ENCODE measurements around the gene BSPRY.
"Not testable (repeated sequence)": the region's sequence is repeated elsewhere in the genome, so short reads cannot be mapped to it uniquely, and the experiment has no call there.

The BSPRY gene

GRCh38 chr9:113406873-113407511, 57.7 kb downstream of the BSPRY start:
- intact Hi-C loops (cut with DNase I; ENCODE audit: low total_unique reads), result loop anchor here (5.0 kb wide), 1 partner anchor 250 kb away; no protein-coding TSS in a partner anchor

GRCh38 chr9:113409481-113409880, 60.1 kb downstream of the BSPRY start:
- no peak for DNase-seq
- H3K36me3 ChIP-seq, result peaks cover 0 to 18% (median 17%) of the 10 kb centered on the region in 3 donors
- H3K4me1 ChIP-seq, result peaks cover 0 to 20% (median 12%) of the 10 kb centered on the region in 4 donors
- intact Hi-C loops (cut with DNase I; ENCODE audit: low total_unique reads), result loop anchor here (5.0 kb wide), 1 partner anchor 248 kb away; no protein-coding TSS in a partner anchor
- peak overlapping the region; percentile 68 to 86 for H3K4me3 ChIP-seq
- H3K27me3 ChIP-seq, result no peaks in the 10 kb centered on the region
- peak overlapping the region; percentile 93 to 94 for H3K27ac ChIP-seq
- no peaks in the 10 kb centered on the region for H3K9me3 ChIP-seq
- no peak for TF ChIP-seq CTCF (IDR thresholded peaks at IDR 0.05)

More at GRCh38 chr9:113406873-113407511, 57.7 kb downstream of the BSPRY start:
- peaks cover 0 to 22% (median 13%) of the 10 kb centered on the region in 4 donors for H3K4me1 ChIP-seq
- not testable (repeated sequence) for H3K27ac ChIP-seq, H3K4me3 ChIP-seq, H3K27me3 ChIP-seq, H3K9me3 ChIP-seq
- peak in 1 of 2 donors; percentile 72 for DNase-seq
- peak; percentile 60 for TF ChIP-seq CTCF (IDR thresholded peaks at IDR 0.05)
- peaks cover 0 to 18% (median 17%) of the 10 kb centered on the region in 3 donors for H3K36me3 ChIP-seq

GRCh38 chr9:113409883-113410206, 60.5 kb downstream of the BSPRY start:
- no peaks in the 10 kb centered on the region for H3K27me3 ChIP-seq
- intact Hi-C loops (cut with DNase I; ENCODE audit: low total_unique reads), result loop anchor here (5.0 kb wide), 1 partner anchor 247 kb away; no protein-coding TSS in a partner anchor
- H3K4me1 ChIP-seq, result peaks cover 0 to 20% (median 12%) of the 10 kb centered on the region in 4 donors
- peak overlapping the region; percentile 68 to 86 for H3K4me3 ChIP-seq
- H3K36me3 ChIP-seq, result peaks cover 0 to 18% (median 17%) of the 10 kb centered on the region in 3 donors
- no peak for DNase-seq
- no peak for TF ChIP-seq CTCF (IDR thresholded peaks at IDR 0.05)
- H3K27ac ChIP-seq, result peak overlapping the region; percentile 93 to 94
- no peaks in the 10 kb centered on the region for H3K9me3 ChIP-seq

DNA sequence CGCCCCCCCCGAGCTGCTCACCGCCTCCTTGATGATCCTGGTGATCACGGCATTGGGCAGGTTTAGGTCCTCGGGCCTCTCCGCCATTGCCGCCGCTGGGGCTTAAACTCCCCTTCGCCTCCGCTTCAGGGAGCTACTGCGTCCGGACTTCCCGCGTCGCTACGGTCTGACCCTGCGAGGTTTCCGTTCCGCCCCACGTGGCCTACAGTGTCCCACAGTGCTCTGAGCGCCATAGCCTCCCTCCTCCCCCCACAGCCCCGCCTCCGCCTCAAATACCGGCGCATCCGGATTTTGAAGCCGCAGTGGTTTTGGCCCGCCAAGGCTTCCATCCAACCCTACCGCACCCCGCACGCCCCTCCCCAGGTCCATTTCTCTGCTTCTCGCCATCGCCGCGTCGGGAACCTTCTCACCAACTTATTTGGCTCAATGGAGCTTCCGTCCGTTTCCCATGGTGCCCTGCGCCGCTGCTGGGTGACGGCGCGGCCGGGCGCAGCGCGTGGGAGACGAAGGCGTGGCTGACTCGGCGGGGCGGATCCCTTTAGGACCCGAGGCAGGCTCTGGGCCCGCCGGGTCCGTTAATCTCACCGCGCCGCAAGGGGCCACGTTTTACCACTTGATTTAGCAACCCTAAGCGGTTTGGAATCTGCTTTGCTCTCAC, 61.0 kb downstream of the BSPRY start, which contains the start of the genes C9orf43 and POLE3:
Gene C9orf43, plus strand, starts transcription at position 541 of the 658 bp plus-strand sequence. CDS start 2,747 bp downstream, outside the sequence.
Gene POLE3, minus strand, starts transcription at position 469 of the 658 bp plus-strand sequence. Its CDS starts 382 bp downstream, at position 87.
- H3K4me1 ChIP-seq, result peaks cover 0 to 20% (median 12%) of the 10 kb centered on the region in 4 donors
- no peak for TF ChIP-seq CTCF (IDR thresholded peaks at IDR 0.05)
- H3K27ac ChIP-seq, result peak within 1 kb of the TSS; percentile 93 to 94
- intact Hi-C loops (cut with DNase I; ENCODE audit: low total_unique reads), result no loop called here
- H3K4me3 ChIP-seq, result peak within 1 kb of the TSS; percentile 68 to 86
- H3K27me3 ChIP-seq, result no peaks in the 10 kb centered on the region
- no peaks in the 10 kb centered on the region for H3K9me3 ChIP-seq
- H3K36me3 ChIP-seq, result peaks cover 0 to 18% (median 17%) of the 10 kb centered on the region in 3 donors
- DNase-seq, result peak; percentile 95 to 97

- Histone ChIP-seq H3K27ac (no peak overlapping the region), H3K4me1 (no peaks in the 10 kb centered on the region)
- DNase-seq, result no peak
Measured at GRCh38 chr9:113416149-113416721, 66.9 kb downstream of the BSPRY start.

More at GRCh38 chr9:113416149-113416721, 66.9 kb downstream of the BSPRY start:
- intact Hi-C loops (cut with DNase I; ENCODE audit: low total_unique reads), result no loop called here
- TF ChIP-seq CTCF (IDR thresholded peaks at IDR 0.05), result no peak
- no peaks in the 10 kb centered on the region for H3K36me3 ChIP-seq
- no peaks in the 10 kb centered on the region for H3K27me3 ChIP-seq
- no peaks in the 10 kb centered on the region for H3K9me3 ChIP-seq
- no peak overlapping the region for H3K4me3 ChIP-seq

Measured in tibial artery (tissue), 4 donors.